Suprapubic skin (tissue), 4 donors: ENCODE measurements around the gene ZNF12.

Experiments
- POLR2A ChIP-seq, 2 donors: fragments of 450-650 bp; IDR thresholded peaks; one replicate each; pipeline ENCODE4 v1.6.1; 2017; ENCODE audit warnings: antibody characterized with exemption in 2 of 2, mild to moderate bottlenecking in 2 of 2, moderate library complexity in 2 of 2
- POLR2AphosphoS5 ChIP-seq, 3 donors: sonication (generic); formaldehyde crosslinking; IDR thresholded peaks; one replicate each; pipeline ENCODE4 v1.6.1; 2017; ENCODE audit warnings: antibody characterized with exemption in 3 of 3
- TF ChIP-seq, protein P1 (sequence below), 2 donors: fragments of 200-600 bp in 1 of 2; fragments of 450-650 bp in 1 of 2; sonication (generic) in 1 of 2; IDR thresholded peaks; one replicate each; pipeline ENCODE4 v1.5.1; 2016 to 2019; ENCODE audit warnings: antibody characterized with exemption in 2 of 2, mild to moderate bottlenecking in 1 of 2, moderate library complexity in 1 of 2

DNA sequence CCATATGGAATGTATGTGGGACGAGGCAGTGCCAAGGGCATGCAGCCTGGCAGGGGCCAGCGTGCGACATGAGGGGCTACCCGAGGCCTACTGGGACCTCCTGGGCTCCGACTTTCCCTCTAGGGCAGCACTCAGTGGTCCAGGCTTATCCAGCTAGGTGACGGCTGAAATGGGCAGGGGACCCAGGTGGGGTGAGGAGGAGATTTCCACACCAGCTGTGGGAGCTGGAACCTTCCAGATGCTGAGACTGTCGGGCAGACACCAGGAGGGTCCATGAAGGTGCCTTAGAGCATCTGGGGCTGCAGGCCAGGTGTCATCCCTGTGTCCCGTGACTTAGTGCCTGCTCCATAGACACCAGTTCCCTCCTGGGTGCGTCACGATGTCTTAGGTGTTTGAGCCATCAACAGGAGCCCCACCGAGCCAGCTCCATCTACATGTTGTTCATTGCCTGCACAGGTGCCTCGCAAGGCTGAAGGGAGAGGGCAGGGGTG lies 56.2 kb downstream of the ZNF12 start:
- TF ChIP-seq, protein P1, sequence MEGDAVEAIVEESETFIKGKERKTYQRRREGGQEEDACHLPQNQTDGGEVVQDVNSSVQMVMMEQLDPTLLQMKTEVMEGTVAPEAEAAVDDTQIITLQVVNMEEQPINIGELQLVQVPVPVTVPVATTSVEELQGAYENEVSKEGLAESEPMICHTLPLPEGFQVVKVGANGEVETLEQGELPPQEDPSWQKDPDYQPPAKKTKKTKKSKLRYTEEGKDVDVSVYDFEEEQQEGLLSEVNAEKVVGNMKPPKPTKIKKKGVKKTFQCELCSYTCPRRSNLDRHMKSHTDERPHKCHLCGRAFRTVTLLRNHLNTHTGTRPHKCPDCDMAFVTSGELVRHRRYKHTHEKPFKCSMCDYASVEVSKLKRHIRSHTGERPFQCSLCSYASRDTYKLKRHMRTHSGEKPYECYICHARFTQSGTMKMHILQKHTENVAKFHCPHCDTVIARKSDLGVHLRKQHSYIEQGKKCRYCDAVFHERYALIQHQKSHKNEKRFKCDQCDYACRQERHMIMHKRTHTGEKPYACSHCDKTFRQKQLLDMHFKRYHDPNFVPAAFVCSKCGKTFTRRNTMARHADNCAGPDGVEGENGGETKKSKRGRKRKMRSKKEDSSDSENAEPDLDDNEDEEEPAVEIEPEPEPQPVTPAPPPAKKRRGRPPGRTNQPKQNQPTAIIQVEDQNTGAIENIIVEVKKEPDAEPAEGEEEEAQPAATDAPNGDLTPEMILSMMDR (IDR thresholded peaks at IDR 0.05): no peak
- TF ChIP-seq POLR2AphosphoS5 (IDR thresholded peaks at IDR 0.05): no peak
- no peak for TF ChIP-seq POLR2A (IDR thresholded peaks at IDR 0.05)
